ENCODE results near the gene ZCCHC24.

ZCCHC24 gene

DNA sequence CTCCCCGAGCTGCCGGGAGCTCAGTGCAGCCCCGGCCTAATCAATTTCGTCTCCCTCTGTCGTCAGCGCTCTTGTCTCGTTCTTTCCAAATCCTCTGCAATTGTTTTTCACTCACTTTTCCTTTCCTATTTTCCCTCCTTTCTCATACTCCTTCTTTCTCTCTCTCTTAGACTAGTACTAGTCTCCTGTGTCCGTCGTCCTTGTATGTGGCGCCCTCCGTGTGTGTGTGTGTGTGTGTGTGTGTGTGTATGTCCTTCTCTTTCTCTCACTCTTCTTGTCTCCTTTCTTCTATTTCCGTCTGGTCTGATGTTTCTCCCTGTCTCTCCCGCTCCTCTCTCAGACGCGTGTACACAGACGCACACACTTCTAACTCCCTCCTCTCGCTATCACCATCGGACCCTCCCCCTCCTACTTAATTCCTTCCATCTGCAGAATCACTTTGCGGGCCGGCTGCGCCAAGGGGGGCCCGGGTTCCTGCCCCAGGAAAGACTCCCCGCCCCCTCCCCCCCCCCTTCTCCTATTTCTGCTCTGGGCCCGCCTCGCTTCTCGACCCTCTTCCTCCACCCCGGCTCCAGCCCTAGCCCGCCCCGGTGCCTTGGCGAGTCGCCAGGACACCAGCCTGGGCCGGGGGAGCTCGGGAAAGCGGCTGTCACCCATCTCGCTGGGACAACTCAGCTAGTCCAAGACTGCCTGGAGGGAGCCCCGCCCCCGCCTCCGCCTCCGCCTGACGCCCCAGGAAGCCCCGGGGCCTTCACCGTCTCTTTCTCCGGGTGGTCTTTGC, 743 bp upstream of the ZCCHC24 start:
- peak; percentile 12 for DNase-seq

- peak; percentile 43 for DNase-seq
Observed at GRCh38 chr10:79444199-79445119, 965 bp downstream of the ZCCHC24 start.

DNA sequence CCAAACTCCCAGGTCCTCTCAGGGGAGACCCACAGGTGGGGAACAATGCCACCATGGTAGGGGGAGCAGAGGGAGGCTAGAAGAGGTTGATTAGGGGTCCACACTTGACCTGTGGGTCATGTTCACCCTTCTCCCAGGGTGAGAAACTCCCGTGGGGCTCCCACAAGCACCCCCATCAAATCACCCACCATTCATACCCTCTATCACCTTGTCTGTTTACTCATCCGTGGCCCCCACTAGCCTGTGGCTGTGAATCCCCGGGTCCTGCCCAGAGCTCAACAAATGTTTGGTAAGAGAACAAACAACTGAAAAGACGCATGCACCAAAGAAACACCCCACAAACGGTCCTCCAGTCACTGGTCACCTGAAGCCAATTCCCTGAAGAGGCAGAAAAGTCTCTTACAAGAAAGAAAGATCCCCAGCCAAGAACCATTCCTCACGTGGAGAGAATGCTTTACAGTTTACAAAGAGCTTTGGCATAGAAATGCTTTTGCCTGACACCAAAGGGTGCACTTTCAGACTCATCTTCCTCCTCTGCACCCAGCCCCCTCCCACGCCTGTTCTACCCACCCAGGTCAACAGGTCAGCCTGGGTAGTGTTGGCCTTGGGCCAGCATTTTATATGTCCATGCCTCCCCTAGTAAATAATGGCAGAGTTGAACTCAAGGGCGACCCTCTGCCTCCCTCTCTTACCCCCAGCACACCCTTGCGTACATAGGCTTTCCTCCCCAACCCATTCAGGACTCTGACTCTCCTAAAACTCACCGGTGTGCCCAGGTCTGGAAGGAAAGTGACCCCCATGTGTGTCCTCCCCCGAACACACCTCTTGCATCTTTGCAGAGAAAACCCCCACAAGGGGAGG, 1.9 kb downstream of the ZCCHC24 start:
- DNase-seq, result no peak

DNA sequence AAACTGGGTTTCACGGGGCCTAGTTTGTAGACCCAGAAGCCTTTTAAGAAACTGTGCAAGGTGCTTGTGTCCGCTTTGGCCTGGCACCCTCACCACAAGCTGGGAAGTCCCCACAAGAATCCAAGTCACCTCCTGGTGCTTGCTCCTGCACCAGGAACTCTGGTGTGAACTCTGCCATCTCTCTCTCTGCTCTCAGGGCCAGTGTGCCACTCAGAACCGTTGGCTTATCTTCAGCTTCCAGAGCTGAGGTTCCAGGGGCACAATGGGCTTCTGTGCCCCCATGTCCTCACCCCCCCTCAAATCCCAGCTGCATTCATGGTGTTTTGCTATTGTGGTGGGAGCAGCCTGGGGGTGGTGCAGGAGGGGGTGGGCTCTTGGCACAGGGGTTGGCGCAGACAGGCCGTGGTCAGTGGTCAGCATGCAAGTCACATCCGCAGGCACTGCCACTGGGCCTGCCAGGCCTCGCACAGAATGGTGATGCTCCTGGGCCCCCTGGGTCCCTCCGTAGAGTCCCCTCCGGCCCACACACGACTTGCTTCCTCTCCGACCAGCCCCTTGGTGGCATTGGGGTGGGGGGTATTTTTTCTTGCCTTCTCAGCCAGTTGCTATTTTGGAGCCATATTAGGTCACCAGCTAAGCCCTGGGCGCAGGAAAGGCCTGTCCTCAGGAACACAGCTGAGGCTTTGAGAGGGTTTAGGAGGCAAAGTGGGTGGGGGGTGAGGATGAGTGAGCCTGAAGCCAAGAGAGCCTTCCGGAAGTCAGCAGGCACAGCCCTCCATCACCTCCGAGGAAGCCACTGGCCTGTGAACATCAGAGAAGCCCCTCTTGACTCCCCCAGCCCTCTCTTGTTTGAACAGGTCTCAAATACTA, 3.0 kb downstream of the ZCCHC24 start:
- DNase-seq, result no peak

DNA sequence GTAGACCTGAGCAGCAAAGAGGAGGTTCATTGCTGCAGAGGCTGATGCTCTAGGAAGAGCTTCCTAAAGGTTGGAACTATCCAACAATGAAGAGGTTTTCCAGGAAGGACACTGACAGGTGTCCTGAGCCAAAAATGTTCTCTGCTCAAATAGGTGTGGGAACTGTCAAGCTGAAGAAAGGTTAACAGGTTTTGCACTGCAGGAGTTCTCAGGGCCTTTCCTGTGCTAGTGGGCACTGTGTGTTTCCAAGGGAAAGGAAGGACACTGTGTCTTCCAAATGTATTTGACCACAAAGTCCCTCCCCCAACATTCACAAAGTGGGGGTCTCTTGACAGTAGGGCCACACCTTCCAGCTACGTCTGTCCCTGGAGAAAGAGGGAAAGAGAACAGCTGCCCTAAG, 4.0 kb downstream of the ZCCHC24 start:
- DNase-seq, result no peak

DNA sequence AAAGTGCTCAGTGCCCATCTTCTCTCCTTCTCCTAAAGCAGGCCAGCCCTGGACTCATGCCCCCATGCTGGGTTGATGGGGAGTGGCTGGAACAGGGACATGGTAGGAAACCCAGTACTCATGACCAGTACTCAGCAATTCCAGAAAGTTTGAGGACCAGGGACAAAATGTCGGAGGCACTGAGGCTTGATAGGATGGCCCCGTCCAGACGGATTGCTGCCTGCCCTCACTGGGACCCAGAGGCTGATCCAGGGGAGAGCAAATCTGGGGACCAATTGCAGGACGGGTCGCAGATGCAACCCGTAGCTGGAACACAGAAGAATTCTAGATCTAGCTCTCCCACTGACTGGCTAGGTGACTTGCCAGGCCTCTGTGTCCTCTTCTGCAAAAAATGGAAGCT, 5.1 kb downstream of the ZCCHC24 start:
- no peak for DNase-seq

- DNase-seq, result no peak
Observed at GRCh38 chr10:79438699-79439085, 6.7 kb downstream of the ZCCHC24 start.

DNA sequence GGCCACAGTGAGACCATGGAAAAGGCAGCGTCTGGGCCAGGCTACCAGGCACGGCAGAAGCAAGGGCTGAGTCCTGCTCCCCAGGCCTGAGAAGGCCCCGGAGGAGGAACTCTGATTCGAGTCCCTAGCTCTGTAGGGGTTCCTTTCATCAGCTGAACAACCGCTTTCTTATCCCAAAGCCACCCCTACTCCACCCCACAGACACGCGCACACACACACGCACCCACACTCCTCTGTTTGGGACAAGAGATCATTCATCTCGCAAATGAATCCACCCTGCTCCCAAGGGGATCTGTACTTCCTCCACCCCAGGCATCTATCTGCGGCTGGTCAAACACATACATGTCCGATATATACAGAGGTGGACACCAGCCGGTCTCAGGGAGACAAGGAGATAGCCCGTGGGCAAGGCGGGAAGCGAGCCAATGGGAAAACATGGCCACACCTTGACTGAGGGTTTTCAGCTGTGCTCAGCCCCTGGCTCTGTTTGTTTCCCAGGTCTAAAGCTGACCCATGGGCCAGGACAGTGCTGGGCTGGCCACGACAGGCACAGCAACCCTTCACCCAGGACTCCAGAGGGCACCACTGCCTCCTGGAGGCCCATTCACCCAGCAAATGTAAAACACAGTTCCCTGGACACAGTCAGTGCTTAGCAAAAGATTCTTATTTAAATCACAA, 7.3 kb downstream of the ZCCHC24 start:
- no peak for DNase-seq

DNA sequence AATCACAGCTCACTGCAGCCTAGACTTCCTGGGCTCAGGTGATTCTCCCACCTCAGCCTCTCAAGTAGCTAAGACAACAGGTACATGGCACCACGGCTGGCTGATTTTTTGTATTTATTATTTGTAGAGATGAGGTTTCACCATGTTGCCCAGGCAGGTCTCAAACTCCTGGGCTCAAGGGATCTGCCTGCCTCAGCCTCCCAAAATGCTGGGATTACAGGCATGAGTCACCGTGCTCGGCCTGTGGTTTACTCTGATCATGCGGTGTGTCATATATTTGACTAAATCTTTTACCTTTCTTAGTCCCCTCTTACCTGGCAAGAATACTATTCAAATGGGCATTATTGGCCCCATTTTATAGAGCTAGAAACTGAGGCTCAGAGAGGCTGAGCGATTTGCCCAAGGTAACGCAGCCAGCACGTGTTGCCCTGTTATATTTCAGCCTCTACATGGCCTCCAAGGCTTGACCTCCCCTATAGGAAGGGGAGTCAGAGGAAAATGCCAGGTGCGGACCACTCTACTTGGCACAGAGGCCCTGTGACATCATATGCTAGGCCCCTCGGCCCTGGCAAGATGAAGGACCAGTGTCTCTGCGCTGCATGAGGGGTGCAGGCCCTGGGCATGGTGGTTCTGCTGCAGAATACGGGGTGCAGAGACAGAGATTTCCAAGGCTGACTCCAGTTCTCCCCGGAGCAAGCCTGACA, 8.2 kb downstream of the ZCCHC24 start:
- no peak for DNase-seq

DNA sequence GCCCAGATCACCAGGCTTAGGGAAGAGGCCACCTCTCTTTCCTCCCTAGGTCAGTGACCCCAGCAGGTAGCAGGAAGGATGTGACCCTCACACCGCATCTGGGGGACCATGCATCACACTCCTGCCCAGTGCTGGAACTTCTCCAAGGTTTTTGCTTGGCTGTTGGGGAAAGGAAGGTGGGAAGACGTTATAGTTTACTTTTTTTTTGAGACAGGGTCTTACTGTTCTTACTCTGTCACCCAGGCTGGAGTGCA, 8.6 kb downstream of the ZCCHC24 start:
- DNase-seq, result no peak

GRCh38 chr10:79436066-79436849, 9.2 kb downstream of the ZCCHC24 start:
- no peak for DNase-seq

DNA sequence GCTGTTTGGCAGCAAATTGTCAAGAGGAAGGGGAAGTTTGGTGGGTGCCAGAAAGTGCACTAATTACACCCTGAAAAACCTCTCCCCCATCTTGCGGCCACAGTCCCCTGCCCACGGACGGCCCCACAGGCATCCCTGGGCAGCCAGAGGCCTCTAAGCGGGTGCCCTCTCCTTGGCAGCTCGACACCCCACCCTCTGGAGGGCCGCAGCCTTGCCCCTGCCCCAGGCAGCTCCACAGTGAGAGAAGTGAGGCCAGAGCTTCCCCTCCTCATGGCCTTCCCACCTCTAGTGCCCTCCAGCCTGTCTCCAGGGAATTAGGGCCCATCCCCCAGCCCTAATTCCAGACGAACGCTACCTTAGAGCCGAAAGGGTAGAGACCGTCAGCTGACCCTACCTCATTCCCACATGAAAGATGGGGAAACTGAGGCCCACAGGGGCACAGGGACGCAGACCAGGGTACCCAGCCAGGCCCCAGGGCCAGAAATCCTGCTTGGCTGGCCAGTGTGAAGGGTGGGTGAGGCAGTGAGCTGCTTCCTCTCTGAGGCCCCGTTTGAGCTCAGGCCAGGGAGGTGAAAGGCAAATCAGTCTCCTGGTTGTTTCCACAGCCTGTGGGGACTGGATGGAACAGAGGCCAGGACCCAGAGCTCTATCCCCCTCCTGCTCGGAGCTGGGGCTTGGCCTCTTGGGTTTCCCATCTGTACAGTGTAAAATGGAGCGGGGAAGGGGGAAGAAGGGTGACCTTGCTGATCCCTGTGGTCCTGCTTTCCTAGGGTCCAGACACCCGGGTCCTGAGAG, 10.0 kb downstream of the ZCCHC24 start:
- DNase-seq, result no peak

DNA sequence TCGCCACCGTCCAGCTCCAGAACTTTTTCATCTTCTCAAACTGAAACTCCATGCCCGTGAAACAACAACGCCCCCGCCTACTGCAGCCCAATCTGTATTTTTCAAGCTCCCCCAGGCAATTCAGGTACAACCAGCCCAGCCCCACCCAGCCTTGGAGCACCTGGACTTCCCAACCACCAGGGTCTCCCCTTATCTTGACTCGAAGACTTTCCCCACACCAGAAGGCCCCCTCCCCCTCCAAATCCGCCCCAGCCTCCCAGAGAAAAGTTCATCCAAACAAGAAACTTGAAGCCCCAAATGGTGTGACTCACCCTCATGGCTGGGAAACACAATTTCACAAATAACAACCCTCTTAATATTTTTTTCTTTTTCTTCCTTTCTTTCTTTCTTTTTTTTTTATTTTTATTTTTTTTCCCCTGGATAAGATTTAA, 10.6 kb downstream of the ZCCHC24 start:
- no peak for DNase-seq

GRCh38 chr10:79434223-79434687, 11.2 kb downstream of the ZCCHC24 start:
- no peak for DNase-seq

DNA sequence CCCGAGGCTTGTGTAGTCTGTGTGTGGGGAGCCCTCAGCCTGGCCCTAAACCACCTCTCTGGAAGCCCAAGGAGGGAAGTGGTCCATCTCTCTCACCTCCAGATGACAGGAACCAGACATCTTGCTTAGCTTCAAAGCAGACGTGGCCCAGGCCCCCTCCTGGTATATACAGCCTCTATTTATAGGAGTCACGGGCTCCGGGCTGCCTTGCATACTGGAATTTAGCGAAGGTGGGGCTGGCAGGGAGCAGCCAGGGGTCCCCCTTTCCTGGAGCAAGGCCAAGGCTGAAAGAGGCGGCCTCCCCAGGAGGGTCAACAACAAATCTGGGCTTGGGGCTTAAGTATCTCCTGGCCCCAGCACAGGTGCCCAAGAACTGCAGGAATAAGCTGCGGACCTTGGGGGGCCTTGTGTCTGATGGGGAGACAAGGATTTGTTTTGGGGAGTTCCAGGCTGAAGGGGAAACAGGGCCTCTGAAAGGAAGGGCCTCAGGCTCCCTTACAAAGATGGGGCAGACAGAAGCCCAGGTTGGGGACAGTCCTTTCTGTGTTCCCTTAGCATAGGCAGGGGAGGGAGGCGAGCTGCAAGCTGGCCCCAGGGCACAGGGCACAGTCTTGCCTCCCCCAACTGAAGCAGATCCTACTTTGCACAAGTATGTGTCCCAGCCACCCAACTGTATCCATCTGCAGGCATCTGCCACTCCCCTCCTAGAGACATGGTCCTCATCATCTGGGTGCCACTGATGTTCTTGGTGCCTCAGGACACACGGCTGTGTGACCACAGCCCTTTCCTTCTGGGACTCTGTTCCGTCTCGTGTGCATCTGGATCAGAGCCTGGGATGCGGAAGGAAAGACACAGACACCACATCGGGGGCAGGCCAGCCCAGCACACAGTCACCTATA, 11.9 kb downstream of the ZCCHC24 start:
- DNase-seq, result no peak

DNA sequence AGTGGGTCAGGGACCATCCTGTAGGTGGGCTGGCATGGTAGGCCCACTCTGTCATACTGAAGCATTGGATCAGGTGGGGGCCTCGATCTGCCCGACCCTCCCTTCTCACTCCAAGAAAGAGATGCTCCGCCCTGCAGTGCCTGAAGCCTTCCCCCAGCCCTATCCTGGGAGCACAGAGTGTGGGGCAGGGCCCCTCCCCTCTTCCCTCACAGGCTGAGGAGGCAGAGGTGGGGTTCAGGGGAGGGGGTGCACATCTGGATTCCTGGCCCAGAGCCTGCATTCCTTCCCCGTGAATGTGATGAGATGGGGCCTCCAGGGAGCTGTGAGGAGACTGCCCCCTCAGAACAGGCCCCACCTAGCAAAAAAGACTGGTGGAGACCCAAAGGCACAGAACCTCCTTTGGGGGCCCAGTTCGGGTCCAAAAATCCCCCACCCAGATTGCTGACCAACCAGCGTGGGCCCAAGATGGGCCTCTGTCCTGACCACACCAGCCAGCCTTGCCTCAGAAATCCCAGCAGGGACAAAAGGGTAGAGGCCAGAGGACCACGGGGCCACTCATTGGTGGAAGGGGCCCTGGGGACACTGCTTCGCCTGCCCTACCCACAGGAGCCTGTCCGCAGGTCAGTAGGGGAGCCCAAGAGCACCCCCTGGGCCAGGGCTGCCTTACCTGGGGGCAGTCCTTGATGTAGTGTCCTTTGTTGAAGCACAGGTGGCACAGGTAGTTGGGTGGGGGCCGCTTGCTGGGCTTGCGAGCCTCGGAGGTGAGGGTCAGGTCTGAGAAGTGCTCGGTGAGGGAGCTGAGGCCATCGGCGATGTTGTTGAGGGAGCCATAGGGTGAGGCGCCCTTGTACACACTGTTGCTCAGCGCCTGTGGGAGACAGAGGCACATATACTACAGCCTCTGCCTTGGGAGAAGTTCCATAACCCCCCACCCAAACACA, 13.3 kb downstream of the ZCCHC24 start:
- DNase-seq, result no peak

- DNase-seq, result no peak
Observed at GRCh38 chr10:79431428-79431827, 14.0 kb downstream of the ZCCHC24 start.

All from CD4-positive, alpha-beta T cell treated with Interleukin-17A for 1 hour (primary cell).